Natural killer cell (primary cell): ENCODE results near the gene C12orf43. TPM values are rescaled to one million over a fixed set of nuclear protein-coding genes. Genes with fewer than 3 reads are reported as not detected.

Experiments used
- ATAC-seq, 3 donors: fragments of 150-1000 bp in 2 of 3; fragments of 200-7000 bp in 1 of 3; cut with Tn5 transposase; 1 replicate in 1 of 3; 2 replicates in 2 of 3; pipeline ENCODE4 v1.10.0; 2021; ENCODE audit warnings: mild to moderate bottlenecking in 2 of 3, moderate library complexity in 2 of 3
- DNase-seq, 2 donors: peaks; one replicate each; pipeline versions ENCODE4 v3.0.0 to v3.0.0-alpha.2; 2013 to 2021; ENCODE audit warnings: mixed read lengths in 1 of 2
- H3K27ac ChIP-seq: one replicate; pipeline ENCODE4 v1.5.1; 2013; ENCODE audit warnings: mild to moderate bottlenecking, low read length
- H3K27me3 ChIP-seq: one replicate; pipeline ENCODE4 v1.6.1; 2013; ENCODE audit warnings: low read length; ENCODE audit not compliant: control insufficient read depth, insufficient read depth
- H3K36me3 ChIP-seq: one replicate; pipeline ENCODE4 v1.6.1; 2013; ENCODE audit warnings: low read length; ENCODE audit not compliant: control insufficient read depth, insufficient read depth
- H3K4me1 ChIP-seq: one replicate; pipeline ENCODE4 v1.6.1; 2013; ENCODE audit warnings: low read length; ENCODE audit not compliant: control insufficient read depth, insufficient read depth
- H3K4me3 ChIP-seq: one replicate; pipeline ENCODE4 v1.5.1; 2013; ENCODE audit warnings: low read length
- H3K9me3 ChIP-seq: one replicate; pipeline ENCODE4 v1.6.1; 2013; ENCODE audit warnings: low read length; ENCODE audit not compliant: control insufficient read depth, insufficient read depth
- H3K27ac Mint-ChIP-seq, 2 donors: one replicate each; pipeline ENCODE4 v1.8.0; 2022; ENCODE audit warnings: mild to moderate bottlenecking in 2 of 2, mixed read lengths in 2 of 2, moderate library complexity in 1 of 2
- H3K27me3 Mint-ChIP-seq, 2 donors: one replicate each; pipeline ENCODE4 v1.8.0; 2022; ENCODE audit warnings: low read depth in 2 of 2, mixed read lengths in 2 of 2
- H3K36me3 Mint-ChIP-seq: one replicate; pipeline ENCODE4 v1.8.0; 2022; ENCODE audit warnings: mixed read lengths
- H3K4me1 Mint-ChIP-seq, 2 donors: one replicate each; pipeline ENCODE4 v1.8.0; 2022; ENCODE audit warnings: mixed read lengths in 2 of 2
- H3K4me3 Mint-ChIP-seq: one replicate; pipeline ENCODE4 v1.8.0; 2022; ENCODE audit warnings: mild to moderate bottlenecking, moderate library complexity, mixed read lengths
- H3K9me3 Mint-ChIP-seq, 2 donors: one replicate each; pipeline ENCODE4 v1.8.0; 2022; ENCODE audit warnings: mixed read lengths in 2 of 2
- CTCF ChIP-seq: fragments of 200-600 bp; IDR thresholded peaks from one replicate; pipeline ENCODE4 v1.8.0; 2022; ENCODE audit warnings: antibody characterized with exemption
- WGBS: methylation state at CpG from one replicate; pipeline ENCODE4 v1.1.7; 2013; ENCODE audit warnings: missing lambda C conversion rate; ENCODE audit not compliant: insufficient coverage; 5-methylcytosine and 5-hydroxymethylcytosine counted together
- intact Hi-C: fragments of 100-400 bp; cut with micrococcal nuclease; formaldehyde crosslinking; loops from one replicate; pipeline ENCODE4 v1.14.2; 2022
- total RNA-seq, 4 donors: library from RNA; stranded (reverse); fragments of 120-200 nt in 1 of 4; gene quantifications; one replicate each; pipeline versions ENCODE4 v1.2.3 to v1.2.4, GENCODE V29; 2013 to 2022

Gene C12orf43
- total RNA-seq, 3 donors from 2014 or later (not counting 1 experiment from before 2014, with no cell fraction given): 16.0 to 19.9 (median 18.0) TPM

GRCh38 chr12:121008347-121009098, 7.8 kb downstream of the C12orf43 start:
- Histone ChIP-seq H3K4me1 (no peaks in the 10 kb centered on the region), H3K27ac (no peak overlapping the region), H3K36me3 (peaks cover 54% of the 10 kb centered on the region), H3K9me3 (no peaks in the 10 kb centered on the region), H3K4me3 (no peak overlapping the region), H3K27me3 (no peaks in the 10 kb centered on the region)
- 97% methylated on average over 8 of the region's 8 CpGs for WGBS
- no peak for ATAC-seq
- H3K27me3 Mint-ChIP-seq: no peaks in the 10 kb centered on the region
- intact Hi-C loops: loop anchor here (5.0 kb wide), 1 partner anchor 89 kb away; no protein-coding TSS in a partner anchor
- H3K4me1 Mint-ChIP-seq: peaks cover 0 to 11% of the 10 kb centered on the region in 2 donors
- no peaks in the 10 kb centered on the region for H3K36me3 Mint-ChIP-seq
- no peak overlapping the region for H3K4me3 Mint-ChIP-seq
- no peak overlapping the region for H3K27ac Mint-ChIP-seq
- no peaks in the 10 kb centered on the region for H3K9me3 Mint-ChIP-seq
- no peak for TF ChIP-seq CTCF
- no peak for DNase-seq

- Histone ChIP-seq H3K4me1 (peaks cover 5% of the 10 kb centered on the region), H3K4me3 (no peak overlapping the region), H3K36me3 (peaks cover 56% of the 10 kb centered on the region), H3K27ac (no peak overlapping the region), H3K9me3 (no peaks in the 10 kb centered on the region), H3K27me3 (no peaks in the 10 kb centered on the region)
- peak overlapping the region in 1 of 2 donors; percentile 63 for H3K27ac Mint-ChIP-seq
- WGBS: 78% methylated on average over 9 of the region's 9 CpGs
- peak; percentile 48 for TF ChIP-seq CTCF
- no peaks in the 10 kb centered on the region for H3K36me3 Mint-ChIP-seq
- no peak overlapping the region for H3K4me3 Mint-ChIP-seq
- no peaks in the 10 kb centered on the region for H3K27me3 Mint-ChIP-seq
- H3K9me3 Mint-ChIP-seq: no peaks in the 10 kb centered on the region
- ATAC-seq: peak; percentile 65 to 87 (median 74)
- intact Hi-C loops: loop anchor here (1.0 to 5.0 kb wide), 3 partner anchors 55 to 105 kb away; no protein-coding TSS in a partner anchor
- H3K4me1 Mint-ChIP-seq: peaks cover 0 to 11% of the 10 kb centered on the region in 2 donors
- DNase-seq: peak; percentile 45 to 65
Measured at GRCh38 chr12:121005346-121005815, 10.9 kb downstream of the C12orf43 start.

- Mint-ChIP-seq H3K36me3 (no peaks in the 10 kb centered on the region), H3K4me3 (no peak overlapping the region), H3K9me3 (no peaks in the 10 kb centered on the region), H3K27ac (peak overlapping the region in 1 of 2 donors; percentile 63), H3K27me3 (no peaks in the 10 kb centered on the region), H3K4me1 (peaks cover 0 to 11% of the 10 kb centered on the region in 2 donors)
- ATAC-seq (no peak), DNase-seq (no peak)
- H3K36me3 ChIP-seq: peaks cover 49% of the 10 kb centered on the region
- no peaks in the 10 kb centered on the region for H3K27me3 ChIP-seq
- intact Hi-C loops: no loop called here
- no peaks in the 10 kb centered on the region for H3K9me3 ChIP-seq
- H3K4me1 ChIP-seq: peaks cover 5% of the 10 kb centered on the region
- no peak overlapping the region for H3K4me3 ChIP-seq
- no peak overlapping the region for H3K27ac ChIP-seq
- WGBS: 93% methylated on average over 16 of the region's 16 CpGs
- TF ChIP-seq CTCF: no peak
Measured at GRCh38 chr12:121004253-121004815, 12.0 kb downstream of the C12orf43 start.
